CD1c-positive myeloid dendritic cell (primary cell): ENCODE results near the gene SPTBN1.

Experiments used
- DNase-seq: peaks from one replicate; pipeline ENCODE4 v3.0.0-alpha.2; 2016; ENCODE audit errors: extremely low spot score

SPTBN1 gene

GRCh38 chr2:54704688-54705605, 248.8 kb downstream of the SPTBN1 start:
- peak; percentile 79 for DNase-seq

GRCh38 chr2:54706622-54707021, 250.5 kb downstream of the SPTBN1 start:
- no peak for DNase-seq

- no peak for DNase-seq
These were observed 252.6 kb downstream of the SPTBN1 start for GRCh38 chr2:54708584-54709335.

DNA sequence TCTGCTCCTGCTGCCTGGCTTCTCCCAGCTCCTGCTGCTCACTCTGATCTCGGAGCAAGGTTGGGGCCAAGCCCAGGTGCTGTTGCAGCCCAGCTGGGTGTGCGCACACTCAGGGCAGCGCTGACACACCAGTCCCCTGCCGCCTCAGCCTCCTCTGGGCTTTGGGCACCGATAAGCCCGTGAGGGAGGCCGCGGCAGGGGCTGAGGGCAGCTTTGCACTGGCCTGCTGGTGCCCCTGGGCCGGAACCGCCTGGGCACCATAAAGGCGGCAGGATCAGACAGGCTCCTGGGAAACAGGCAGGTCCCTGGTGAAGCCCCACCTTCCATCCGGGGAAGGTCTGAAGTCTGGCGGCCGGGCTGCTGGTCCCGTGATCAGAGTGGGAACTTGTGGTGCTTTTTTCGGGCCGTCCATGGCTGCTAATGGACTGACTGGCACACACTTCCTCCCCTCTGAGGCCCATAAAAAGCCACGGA, 253.2 kb downstream of the SPTBN1 start:
- DNase-seq = peak; percentile 16

DNA sequence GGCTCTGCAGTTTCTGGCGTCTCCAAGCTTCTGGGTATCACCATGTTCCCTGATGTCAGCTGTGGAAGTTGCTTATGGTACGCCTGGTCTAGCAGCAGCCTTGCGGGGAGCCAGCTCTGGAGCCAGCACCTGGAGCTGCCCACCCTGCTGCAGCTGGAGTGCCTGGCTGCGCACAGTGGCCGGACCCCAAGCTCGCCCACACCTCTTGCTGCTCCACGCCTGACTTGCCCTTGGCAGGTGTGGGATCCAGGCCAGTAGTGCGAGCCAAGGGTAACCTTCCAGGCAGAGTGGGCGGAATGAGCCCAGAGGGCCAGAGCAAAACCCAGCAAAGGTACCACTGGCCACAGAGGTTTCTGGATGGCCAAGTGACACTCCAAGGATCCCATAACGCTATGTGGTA, 254.1 kb downstream of the SPTBN1 start:
- no peak for DNase-seq

DNA sequence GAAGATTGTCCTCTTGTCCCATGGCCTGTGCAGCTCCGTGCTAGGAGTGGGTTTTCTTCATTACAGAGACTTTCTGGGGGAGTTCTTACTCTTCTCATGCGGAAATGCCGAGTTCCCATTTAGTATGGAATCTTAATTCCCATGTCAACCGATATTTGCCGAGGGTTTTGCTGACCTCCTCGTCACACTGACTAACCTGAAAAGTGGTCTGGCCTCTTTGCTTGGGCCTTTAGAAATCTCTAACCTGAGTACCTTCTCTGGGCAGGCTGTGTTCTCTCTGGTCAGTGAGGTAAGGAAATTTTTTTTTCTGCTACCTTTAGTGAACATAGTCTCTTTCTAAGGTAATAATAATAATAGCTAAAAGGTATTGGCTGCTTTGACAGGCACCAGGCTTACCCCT, 256.4 kb downstream of the SPTBN1 start:
- DNase-seq = no peak

DNA sequence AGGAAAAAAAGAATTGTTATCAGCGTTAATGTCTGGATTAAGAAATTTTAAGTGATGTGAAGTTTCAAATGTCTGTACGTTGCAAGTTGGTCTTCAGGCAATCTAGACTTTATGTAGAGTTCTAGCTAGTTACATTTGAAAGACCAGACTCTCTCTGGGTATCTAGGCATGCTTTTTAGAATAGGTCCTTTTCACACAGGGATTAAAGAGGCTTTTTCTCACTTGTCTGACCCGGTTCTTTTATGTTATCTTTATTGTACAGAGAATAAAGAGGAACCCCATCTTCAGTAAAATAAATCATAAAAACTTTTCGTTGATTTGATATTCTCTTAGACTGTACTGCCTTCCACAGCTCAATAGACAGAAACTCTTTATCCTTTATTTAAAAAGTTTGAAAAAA, 258.9 kb downstream of the SPTBN1 start:
- no peak for DNase-seq

DNA sequence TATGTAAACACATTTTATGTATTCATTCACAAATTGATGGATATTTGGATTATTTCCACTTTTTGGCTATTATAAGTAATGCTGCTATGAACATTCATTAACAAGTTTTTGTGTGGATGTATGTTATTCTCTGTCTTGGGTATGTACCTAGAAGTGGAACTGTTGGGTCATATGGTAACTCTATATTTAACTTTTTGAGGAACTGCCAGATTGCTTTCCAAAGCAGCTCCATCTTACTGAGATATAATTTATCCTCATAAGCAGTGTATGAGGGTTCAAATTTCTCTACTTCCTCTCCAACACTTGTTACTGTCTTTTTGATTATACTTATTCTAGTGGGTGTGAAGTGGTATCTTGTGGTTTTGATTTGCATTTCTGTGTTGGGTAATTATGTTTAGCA, 260.2 kb downstream of the SPTBN1 start:
- peak; percentile 16 for DNase-seq

DNA sequence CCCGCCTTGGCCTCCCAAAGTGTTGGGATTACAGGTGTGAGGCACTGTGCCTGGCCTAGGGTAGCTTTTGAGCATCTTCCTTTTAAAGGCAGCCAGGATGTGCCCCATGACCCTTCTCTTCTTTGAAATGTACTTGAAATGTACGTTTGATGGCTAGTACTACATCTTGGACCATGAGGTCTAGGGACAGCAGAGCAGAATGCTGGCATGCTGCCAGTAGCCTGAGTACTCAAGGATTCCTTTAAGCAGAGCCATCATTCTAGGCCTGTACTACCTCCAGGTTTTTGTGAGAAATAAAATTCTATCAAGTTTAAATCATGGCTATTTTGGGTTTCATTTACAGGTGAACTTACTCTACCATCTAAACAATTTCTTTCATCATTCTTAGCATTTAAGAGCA, 264.4 kb downstream of the SPTBN1 start:
- no peak for DNase-seq
